Spleen (tissue), 7 donors: ENCODE data around the gene MIGA1.

Experiments
- CTCF ChIP-seq, 11 experiments: fragments of 200-600 bp in 7 of 11; fragments of 450-650 bp in 4 of 11; sonication (generic) in 4 of 11; IDR thresholded peaks in 8 of 11; conservative IDR thresholded peaks in 3 of 11; 1 replicate in 7 of 11; 2 replicates in 4 of 11; pipeline versions ENCODE4 v1.4.0 to v1.8.0; 2016 to 2021; ENCODE audit warnings: antibody characterized with exemption in 11 of 11, inconsistent platforms in 4 of 11, mild to moderate bottlenecking in 1 of 11
- POLR2A ChIP-seq, 3 donors: fragments of 450-650 bp; IDR thresholded peaks; one replicate each; pipeline ENCODE4 v1.5.1; 2017; ENCODE audit warnings: antibody characterized with exemption in 3 of 3, mild to moderate bottlenecking in 1 of 3
- POLR2AphosphoS5 ChIP-seq, 3 donors: sonication (generic); formaldehyde crosslinking; IDR thresholded peaks; one replicate each; pipeline ENCODE4 v1.5.1; 2017; ENCODE audit warnings: antibody characterized with exemption in 3 of 3
- donor health status: DM: no; HTN: no; CAD: no; lungs with moderate emphysema.
- donor health status: DM: no; HTN: no; CAD: no.
- donor health status: DM: no; HTN: no; CAD: no.

- TF ChIP-seq POLR2A (IDR thresholded peaks at IDR 0.05) (no peak), CTCF (IDR thresholded peaks at IDR 0.05 in 8 of 11, conservative IDR thresholded peaks at IDR 0.05 in 3 of 11) (no peak), POLR2AphosphoS5 (IDR thresholded peaks at IDR 0.05) (no peak)
Measured at GRCh38 chr1:77824079-77824478, 44.6 kb downstream of the MIGA1 start.
